Coronary artery (tissue), 2 donors: ENCODE measurements around the gene EFNA4.

Experiments
- DNase-seq: peaks from one replicate; pipeline ENCODE4 v3.0.0-alpha.2; 2017; ENCODE audit warnings: low spot score
- H3K27ac ChIP-seq, 2 donors: fragments of 200-600 bp; sonication (generic); one replicate each; pipeline ENCODE4 v1.5.1; 2016 to 2019
- H3K4me3 ChIP-seq: fragments of 200-600 bp; sonication (generic); 2 replicates; pipeline ENCODE4 v1.5.1; 2016; ENCODE audit warnings: mild to moderate bottlenecking, moderate library complexity
- CTCF ChIP-seq: fragments of 200-600 bp; sonication (generic); IDR thresholded peaks from one replicate; pipeline ENCODE4 v1.5.1; 2019; ENCODE audit warnings: antibody characterized with exemption

EFNA4 gene

DNA sequence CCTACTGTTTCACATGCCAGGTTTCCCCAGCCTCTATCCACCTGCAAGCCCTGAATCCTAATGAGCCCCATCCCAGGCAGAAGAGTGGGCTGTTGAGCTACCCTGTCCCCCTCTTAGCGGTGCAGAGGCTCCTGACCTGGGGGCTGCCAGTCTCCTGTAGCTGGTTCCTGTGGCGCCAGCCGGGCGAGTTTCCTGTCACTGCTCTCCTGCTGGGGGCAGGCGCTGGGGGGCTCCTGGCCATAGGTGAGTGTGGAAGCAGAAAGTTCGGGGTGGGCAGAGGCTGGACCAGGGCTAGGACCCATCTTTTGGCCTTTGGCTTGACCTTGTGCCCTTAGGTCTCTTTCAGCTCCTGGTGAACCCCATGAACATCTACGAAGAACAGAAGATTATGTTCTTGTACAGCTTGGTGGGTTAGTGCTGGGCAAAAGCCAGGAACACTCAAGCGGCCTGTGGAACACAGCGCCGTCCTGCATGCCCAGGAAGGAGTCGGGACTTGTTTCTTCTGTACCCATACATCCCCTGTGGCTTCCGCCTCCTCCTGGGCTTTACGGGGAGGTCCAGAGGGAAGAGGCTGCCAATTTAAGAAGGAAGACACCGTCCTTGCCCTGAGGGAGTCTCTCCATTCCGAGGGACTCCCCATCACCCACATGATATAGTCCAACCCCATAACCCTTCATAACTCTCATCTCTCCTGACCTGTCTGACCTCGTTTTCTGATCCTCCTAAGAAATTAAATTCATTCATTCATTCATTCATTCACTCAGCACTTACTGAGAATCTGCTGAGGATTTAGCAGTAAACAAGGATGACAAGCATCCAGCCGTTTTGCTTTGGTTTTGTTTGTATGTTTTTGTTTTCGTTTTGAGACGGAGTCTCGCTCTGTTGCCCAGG lies 29.0 kb upstream of the EFNA4 start:
- DNase-seq, result no peak
- H3K27ac ChIP-seq, result no peak overlapping the region
- no peak overlapping the region for H3K4me3 ChIP-seq
- TF ChIP-seq CTCF, result no peak

GRCh38 chr1:155035936-155036335 lies 27.6 kb upstream of the EFNA4 start:
- TF ChIP-seq CTCF, result no peak
- Histone ChIP-seq H3K27ac (no peak overlapping the region), H3K4me3 (no peak overlapping the region)
- no peak for DNase-seq

- Histone ChIP-seq H3K4me3 (no peak overlapping the region), H3K27ac (no peak overlapping the region)
- no peak for DNase-seq
- no peak for TF ChIP-seq CTCF
These were observed 26.5 kb upstream of the EFNA4 start for GRCh38 chr1:155037043-155037442.

DNA sequence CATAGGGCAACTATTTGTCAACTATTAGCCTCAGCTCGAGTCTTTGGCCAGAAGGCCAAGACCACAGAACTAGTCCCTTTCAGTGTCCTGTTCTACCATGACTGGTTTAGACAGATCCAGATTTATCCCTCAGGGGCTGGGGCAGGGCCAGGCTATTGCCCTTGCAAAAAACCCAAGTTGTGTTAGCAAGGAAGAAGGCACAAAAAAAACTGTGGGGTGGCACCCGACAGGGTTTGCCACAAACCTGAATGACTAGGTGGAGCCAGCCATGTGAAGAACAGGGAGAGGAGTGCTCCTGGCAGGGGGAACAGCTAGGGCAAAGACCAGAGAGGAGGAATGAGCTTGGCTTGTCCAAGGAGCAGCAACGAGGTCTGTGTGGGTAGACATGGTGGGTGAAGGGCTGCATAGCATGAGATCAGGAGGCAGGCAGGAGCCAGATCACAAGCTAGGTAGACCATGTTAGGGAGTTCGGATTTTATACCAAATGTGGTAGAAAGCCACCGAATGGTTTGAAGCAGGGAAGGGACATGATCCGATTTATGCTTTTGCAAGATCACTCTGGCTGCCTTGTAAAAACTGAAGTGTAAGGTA lies 25.6 kb upstream of the EFNA4 start:
- no peak overlapping the region for H3K4me3 ChIP-seq
- H3K27ac ChIP-seq, result no peak overlapping the region
- no peak for TF ChIP-seq CTCF
- no peak for DNase-seq

GRCh38 chr1:155038602-155039307 lies 24.8 kb upstream of the EFNA4 start:
- H3K4me3 ChIP-seq, result no peak overlapping the region
- no peak overlapping the region for H3K27ac ChIP-seq
- no peak for DNase-seq
- TF ChIP-seq CTCF, result no peak

DNA sequence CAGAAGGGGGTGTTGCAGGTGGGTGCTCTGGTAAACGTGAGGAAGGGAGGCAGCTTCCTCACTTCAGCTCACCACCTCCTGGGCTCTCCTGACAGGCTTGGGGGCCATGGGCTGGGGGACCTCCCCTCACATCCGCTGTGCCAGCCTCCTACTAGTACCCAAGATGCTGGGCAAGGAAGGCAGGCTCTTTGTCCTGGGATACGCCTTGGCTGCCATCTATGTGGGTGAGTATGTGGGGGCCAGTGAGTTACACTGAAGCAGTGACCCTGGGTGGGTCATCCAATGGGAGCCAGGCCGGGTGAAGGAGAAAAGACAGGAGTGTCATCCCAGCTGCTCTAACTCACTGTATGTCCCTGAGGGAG lies 24.3 kb upstream of the EFNA4 start:
- no peak for TF ChIP-seq CTCF
- Histone ChIP-seq H3K4me3 (no peak overlapping the region), H3K27ac (no peak overlapping the region)
- no peak for DNase-seq
